Purkinje cell (primary cell): Measurements from ENCODE around the gene PPP1R3A. TPM values are rescaled to one million over a fixed set of nuclear protein-coding genes. Genes with fewer than 3 reads are reported as not detected.

Experiments used
- polyA plus RNA-seq: library from polyadenylated mRNA; unstranded; fragments of >200 nt; fragmentation: Nextera tagmentation; gene quantifications from 2 replicates; pipeline ENCODE4 v1.2.1, GENCODE V29; 2014

PPP1R3A gene
- not detected in 2 replicates for polyA plus RNA-seq

GRCh38 chr7:113918946-113919345 is at the start of gene PPP1R3A:
TSS of gene PPP1R3A (minus strand) at chr7:113919009. CDS start at chr7:113918996, 13 bp downstream.

